ENCODE results near the gene MMUT. TPM values are rescaled to one million over a fixed set of nuclear protein-coding genes. Genes with fewer than 3 reads are reported as not detected.
"Not testable (repeated sequence)": the region's sequence is repeated elsewhere in the genome, so short reads cannot be mapped to it uniquely, and the experiment has no call there.

The MMUT gene
- total RNA-seq: 10 to 100 TPM; 12.8 to 15.1 TPM

- Mint-ChIP-seq H3K4me3 (peak within 1 kb of the TSS; percentile 97), H3K4me1 (peaks cover 50% of the 10 kb centered on the region), H3K36me3 (peaks cover 19% of the 10 kb centered on the region), H3K9me3 (ENCODE audit: low read depth) (no peaks in the 10 kb centered on the region), H3K27me3 (no peaks in the 10 kb centered on the region), H3K27ac (peak within 1 kb of the TSS; percentile 98)
- DNase-seq: peak; percentile 97
- ATAC-seq: peak; percentile 99
- CTCF ChIA-PET: interaction anchor here (1.2 kb wide), 1 partner anchor 53 kb away, joined by 3 read pairs; no protein-coding TSS in a partner anchor
Measured at GRCh38 chr6:49462927-49463611, at the start of gene MMUT, which contains the start of gene CENPQ. Gene MMUT, minus strand, starts transcription at chr6:49463253. Its CDS starts 3,787 bp downstream, at chr6:49459466. Gene CENPQ, plus strand, starts transcription at chr6:49463370. Its CDS starts 6,807 bp downstream, at chr6:49470177.

GRCh38 chr6:49509342-49509741 is 46.3 kb upstream of the MMUT start:
- Mint-ChIP-seq H3K4me1 (no peaks in the 10 kb centered on the region), H3K4me3 (no peak overlapping the region), H3K27me3 (peaks cover 25% of the 10 kb centered on the region), H3K36me3 (no peaks in the 10 kb centered on the region), H3K9me3 (ENCODE audit: low read depth) (no peaks in the 10 kb centered on the region), H3K27ac (no peak overlapping the region)
- ATAC-seq (no peak), DNase-seq (no peak)
- CTCF ChIA-PET: no interaction called here

- no peak for DNase-seq
- no peak for ATAC-seq
- CTCF ChIA-PET: no interaction called here
- Mint-ChIP-seq H3K36me3 (no peaks in the 10 kb centered on the region), H3K4me1 (no peaks in the 10 kb centered on the region), H3K9me3 (ENCODE audit: low read depth) (no peaks in the 10 kb centered on the region), H3K27ac (no peak overlapping the region), H3K4me3 (no peak overlapping the region), H3K27me3 (peaks cover 11% of the 10 kb centered on the region)
Measured at GRCh38 chr6:49506569-49507111, 43.6 kb upstream of the MMUT start.

GRCh38 chr6:49504666-49505065 is 41.6 kb upstream of the MMUT start:
- Mint-ChIP-seq H3K36me3 (no peaks in the 10 kb centered on the region), H3K27ac (no peak overlapping the region), H3K9me3 (ENCODE audit: low read depth) (no peaks in the 10 kb centered on the region), H3K4me3 (no peak overlapping the region), H3K4me1 (no peaks in the 10 kb centered on the region), H3K27me3 (peaks cover 7% of the 10 kb centered on the region)
- CTCF ChIA-PET: no interaction called here
- ATAC-seq: no peak
- DNase-seq: no peak

GRCh38 chr6:49499623-49500022 is 36.6 kb upstream of the MMUT start, which contains the start of gene GLYATL3:
Gene GLYATL3, plus strand, starts transcription at chr6:49499923. Its CDS starts 12,068 bp downstream, at chr6:49511991.
- Mint-ChIP-seq H3K9me3 (ENCODE audit: low read depth) (no peaks in the 10 kb centered on the region), H3K4me3 (no peak within 1 kb of the TSS), H3K27ac (no peak within 1 kb of the TSS), H3K27me3 (no peaks in the 10 kb centered on the region), H3K4me1 (no peaks in the 10 kb centered on the region), H3K36me3 (no peaks in the 10 kb centered on the region)
- DNase-seq (no peak), ATAC-seq (no peak)
- CTCF ChIA-PET: interaction anchor here (1.2 kb wide), 1 partner anchor 10 kb away, joined by 3 read pairs; no protein-coding TSS in a partner anchor

GRCh38 chr6:49499126-49499525 is 36.1 kb upstream of the MMUT start:
- Mint-ChIP-seq H3K27ac (no peak overlapping the region), H3K4me1 (no peaks in the 10 kb centered on the region), H3K9me3 (ENCODE audit: low read depth) (no peaks in the 10 kb centered on the region), H3K4me3 (no peak overlapping the region), H3K27me3 (no peaks in the 10 kb centered on the region), H3K36me3 (no peaks in the 10 kb centered on the region)
- DNase-seq (no peak), ATAC-seq (no peak)
- CTCF ChIA-PET: interaction anchor here (1.2 kb wide), 1 partner anchor 9 kb away, joined by 3 read pairs; no protein-coding TSS in a partner anchor

- Mint-ChIP-seq H3K27me3 (no peaks in the 10 kb centered on the region), H3K27ac (no peak overlapping the region), H3K4me3 (no peak overlapping the region), H3K36me3 (peaks cover 6% of the 10 kb centered on the region), H3K9me3 (ENCODE audit: low read depth) (no peaks in the 10 kb centered on the region), H3K4me1 (no peaks in the 10 kb centered on the region)
- DNase-seq (no peak), ATAC-seq (no peak)
- CTCF ChIA-PET: no interaction called here
Measured at GRCh38 chr6:49497304-49497703, 34.3 kb upstream of the MMUT start.

- CTCF ChIA-PET: interaction anchor here (0.9 kb wide), 1 partner anchor 8 kb away, joined by 3 read pairs; no protein-coding TSS in a partner anchor
- ATAC-seq: no peak
- H3K27ac Mint-ChIP-seq: no peak overlapping the region
- no peak for DNase-seq
- no peak overlapping the region for H3K4me3 Mint-ChIP-seq
- no peaks in the 10 kb centered on the region for H3K9me3 Mint-ChIP-seq (ENCODE audit: low read depth)
- H3K4me1 Mint-ChIP-seq: no peaks in the 10 kb centered on the region
- peaks cover 28% of the 10 kb centered on the region for H3K36me3 Mint-ChIP-seq
- no peaks in the 10 kb centered on the region for H3K27me3 Mint-ChIP-seq
Measured at GRCh38 chr6:49490633-49491032, 27.6 kb upstream of the MMUT start.

GRCh38 chr6:49483380-49483779 is 20.3 kb upstream of the MMUT start:
- not testable (repeated sequence) for H3K9me3 Mint-ChIP-seq (ENCODE audit: low read depth)

GRCh38 chr6:49481846-49482245 is 18.8 kb upstream of the MMUT start:
- CTCF ChIA-PET; H3K4me1 Mint-ChIP-seq; H3K9me3 Mint-ChIP-seq (ENCODE audit: low read depth); ATAC-seq; H3K27me3 Mint-ChIP-seq; H3K4me3 Mint-ChIP-seq; DNase-seq; H3K27ac Mint-ChIP-seq: not testable (repeated sequence)
- H3K36me3 Mint-ChIP-seq: peaks cover 38% of the 10 kb centered on the region

More at GRCh38 chr6:49483380-49483779, 20.3 kb upstream of the MMUT start:
- DNase-seq, H3K27ac Mint-ChIP-seq, H3K4me1 Mint-ChIP-seq, H3K4me3 Mint-ChIP-seq, ATAC-seq, H3K27me3 Mint-ChIP-seq, CTCF ChIA-PET: not testable (repeated sequence)
- peaks cover 37% of the 10 kb centered on the region for H3K36me3 Mint-ChIP-seq

- no peak overlapping the region for H3K27ac Mint-ChIP-seq
- DNase-seq: no peak
- H3K4me1 Mint-ChIP-seq: peaks cover 1% of the 10 kb centered on the region
- no peak for ATAC-seq
- CTCF ChIA-PET: interaction anchor here (1.0 kb wide), 1 partner anchor 10 kb away, joined by 3 read pairs; no protein-coding TSS in a partner anchor
- H3K4me3 Mint-ChIP-seq: no peak overlapping the region
- no peaks in the 10 kb centered on the region for H3K27me3 Mint-ChIP-seq
- H3K9me3 Mint-ChIP-seq (ENCODE audit: low read depth): no peaks in the 10 kb centered on the region
- H3K36me3 Mint-ChIP-seq: peaks cover 41% of the 10 kb centered on the region
Measured at GRCh38 chr6:49479308-49479970, 16.4 kb upstream of the MMUT start.

- H3K4me1 Mint-ChIP-seq; H3K27ac Mint-ChIP-seq; DNase-seq; CTCF ChIA-PET; H3K4me3 Mint-ChIP-seq; ATAC-seq; H3K9me3 Mint-ChIP-seq (ENCODE audit: low read depth); H3K27me3 Mint-ChIP-seq: not testable (repeated sequence)
- peaks cover 53% of the 10 kb centered on the region for H3K36me3 Mint-ChIP-seq
Measured at GRCh38 chr6:49476564-49476963, 13.5 kb upstream of the MMUT start.

GRCh38 chr6:49468042-49468441 is 5.0 kb upstream of the MMUT start:
- peaks cover 31% of the 10 kb centered on the region for H3K36me3 Mint-ChIP-seq
- CTCF ChIA-PET: no interaction called here
- DNase-seq (no peak), ATAC-seq (no peak)
- H3K27ac Mint-ChIP-seq: no peak overlapping the region
- H3K4me3 Mint-ChIP-seq: no peak overlapping the region
- no peaks in the 10 kb centered on the region for H3K27me3 Mint-ChIP-seq
- no peaks in the 10 kb centered on the region for H3K9me3 Mint-ChIP-seq (ENCODE audit: low read depth)
- H3K4me1 Mint-ChIP-seq: peaks cover 33% of the 10 kb centered on the region
